Measurements from ENCODE around the gene MRPL40.

The MRPL40 gene

GRCh38 chr22:19432133-19432851, at the start of gene MRPL40:
MRPL40 (plus strand) TSS chr22:19432545; CDS start chr22:19432555, 10 bp downstream.
- Histone ChIP-seq H3K27me3 (replicated peaks) (no peaks in the 10 kb centered on the region), H3K27ac (peak within 1 kb of the TSS; percentile 96), H3K4me3 (ENCODE audit: low read depth, low read length) (peak within 1 kb of the TSS; percentile 88), H3K36me3 (replicated peaks) (peaks cover 14% of the 10 kb centered on the region)
- peak; percentile 85 for DNase-seq
- in situ Hi-C loops (cut with HindIII; ENCODE audit: low pct_ligation_motif_present, low sequenced_read_pairs) = no loop called here
- no peak for TF ChIP-seq CTCF (IDR thresholded peaks at IDR 0.05; ENCODE audit: low read depth, low read length, missing control alignments)

GRCh38 chr22:19383292-19383691, 49.1 kb upstream of the MRPL40 start:
- no peak for DNase-seq
- H3K36me3 ChIP-seq (replicated peaks) = peaks cover 59% of the 10 kb centered on the region
- in situ Hi-C loops (cut with HindIII; ENCODE audit: low pct_ligation_motif_present, low sequenced_read_pairs) = no loop called here
- TF ChIP-seq CTCF (IDR thresholded peaks at IDR 0.05; ENCODE audit: low read depth, low read length, missing control alignments) = no peak
- H3K4me3 ChIP-seq (ENCODE audit: low read depth, low read length) = no peak overlapping the region
- no peak overlapping the region for H3K27ac ChIP-seq
- no peaks in the 10 kb centered on the region for H3K27me3 ChIP-seq (replicated peaks)

- TF ChIP-seq CTCF (IDR thresholded peaks at IDR 0.05; ENCODE audit: low read depth, low read length, missing control alignments) = no peak
- H3K36me3 ChIP-seq (replicated peaks) = peaks cover 69% of the 10 kb centered on the region
- no peak overlapping the region for H3K27ac ChIP-seq
- no peak overlapping the region for H3K4me3 ChIP-seq (ENCODE audit: low read depth, low read length)
- in situ Hi-C loops (cut with HindIII; ENCODE audit: low pct_ligation_motif_present, low sequenced_read_pairs) = no loop called here
- H3K27me3 ChIP-seq (replicated peaks) = no peaks in the 10 kb centered on the region
- DNase-seq = no peak
These were observed 47.0 kb upstream of the MRPL40 start for GRCh38 chr22:19385221-19385906.

GRCh38 chr22:19386248-19386647, 46.1 kb upstream of the MRPL40 start:
- no peak for TF ChIP-seq CTCF (IDR thresholded peaks at IDR 0.05; ENCODE audit: low read depth, low read length, missing control alignments)
- no peak overlapping the region for H3K27ac ChIP-seq
- H3K4me3 ChIP-seq (ENCODE audit: low read depth, low read length) = no peak overlapping the region
- in situ Hi-C loops (cut with HindIII; ENCODE audit: low pct_ligation_motif_present, low sequenced_read_pairs) = no loop called here
- peaks cover 75% of the 10 kb centered on the region for H3K36me3 ChIP-seq (replicated peaks)
- no peak for DNase-seq
- no peaks in the 10 kb centered on the region for H3K27me3 ChIP-seq (replicated peaks)

GRCh38 chr22:19387038-19387437, 45.3 kb upstream of the MRPL40 start:
- no peak for TF ChIP-seq CTCF (IDR thresholded peaks at IDR 0.05; ENCODE audit: low read depth, low read length, missing control alignments)
- Histone ChIP-seq H3K27ac (no peak overlapping the region), H3K4me3 (ENCODE audit: low read depth, low read length) (no peak overlapping the region), H3K36me3 (replicated peaks) (peaks cover 76% of the 10 kb centered on the region), H3K27me3 (replicated peaks) (no peaks in the 10 kb centered on the region)
- in situ Hi-C loops (cut with HindIII; ENCODE audit: low pct_ligation_motif_present, low sequenced_read_pairs) = no loop called here
- DNase-seq = no peak
